ENCODE results near the gene CPPED1. TPM values are rescaled to one million over a fixed set of nuclear protein-coding genes. Genes with fewer than 3 reads are reported as not detected.

The CPPED1 gene
- total RNA-seq, 1 experiment from 2014 or later, result 7.9 TPM

GRCh38 chr16:12652924-12653323 lies 150.8 kb downstream of the CPPED1 start:
- H3K9ac ChIP-seq (ENCODE audit: extremely low read depth, insufficient read length, low read length), result no peak overlapping the region
- no peak overlapping the region; a peak in 1 of 7 replicates for H3K27ac Mint-ChIP-seq

More at GRCh38 chr16:12652924-12653323, 150.8 kb downstream of the CPPED1 start:
- Mint-ChIP-seq H3K4me1 (peaks cover 10 to 17% of the 10 kb centered on the region in 2 experiments), H3K27me3 (ENCODE audit: low read depth) (peaks cover 2% of the 10 kb centered on the region), H3K36me3 (ENCODE audit: insufficient read depth in 1 of 3, low read depth in 3 of 3) (no peaks in the 10 kb centered on the region; a peak in 1 of 7 replicates), H3K4me3 (no peak overlapping the region), H3K9me3 (peaks cover 0 to 4% of the 10 kb centered on the region in 2 experiments; a peak in 1 of 5 replicates)
- H3K18ac ChIP-seq (ENCODE audit: insufficient read length, low read depth, low read length), result no peak overlapping the region
- H3K79me2 ChIP-seq (ENCODE audit: insufficient read depth, low read length), result no peaks in the 10 kb centered on the region
- H4K20me1 ChIP-seq (ENCODE audit: control insufficient read depth, insufficient read depth, insufficient read length), result no peaks in the 10 kb centered on the region
- no CpG with 5 or more reads among the region's 4 CpGs for WGBS (ENCODE audit: extremely low coverage, insufficient read length, low lambda C conversion rate)
- DNase-seq, result no peak
- H4K91ac ChIP-seq (ENCODE audit: insufficient read length, low read depth, low read length), result no peak overlapping the region
- no peak overlapping the region for H3K23ac ChIP-seq (ENCODE audit: insufficient read length, low read depth, low read length)
- H3K9me3 ChIP-seq (ENCODE audit: control insufficient read depth, low read depth, low read length), result no peaks in the 10 kb centered on the region
- no peak for TF ChIP-seq CTCF (conservative IDR thresholded peaks at IDR 0.05)
- H3K23me2 ChIP-seq (ENCODE audit: insufficient read length, low read depth, low read length, poor library complexity, severe bottlenecking), result no peaks in the 10 kb centered on the region
- H3K4me2 ChIP-seq (ENCODE audit: insufficient read depth, insufficient read length, low read length), result no peak overlapping the region
- no peak overlapping the region for H3K27ac ChIP-seq (ENCODE audit: insufficient read length, low read depth, low read length)
- no peak overlapping the region for H3K4ac ChIP-seq (ENCODE audit: low read depth, low read length)
- no peak overlapping the region for H4K8ac ChIP-seq (replicated peaks; ENCODE audit: insufficient read length, low read depth, low read length)
- H3K27me3 ChIP-seq (ENCODE audit: insufficient read depth, low read length), result no peaks in the 10 kb centered on the region
- no peak overlapping the region for H3K14ac ChIP-seq (ENCODE audit: insufficient read depth, low read length)
- H2BK20ac ChIP-seq (ENCODE audit: low read depth, low read length, poor library complexity, severe bottlenecking), result no peak overlapping the region
- H3K79me1 ChIP-seq (ENCODE audit: insufficient read depth, low read depth, low read length, poor library complexity, severe bottlenecking), result no peaks in the 10 kb centered on the region
- no peak overlapping the region for H2BK120ac ChIP-seq (ENCODE audit: low read depth, low read length, poor library complexity, severe bottlenecking)
- no peak overlapping the region for H2AK5ac ChIP-seq (ENCODE audit: insufficient read length, low read length)
- H3K4me1 ChIP-seq (ENCODE audit: insufficient read depth, low read length), result no peaks in the 10 kb centered on the region
- H3K56ac ChIP-seq (ENCODE audit: insufficient read length, low read depth, low read length), result no peak overlapping the region
- H4K5ac ChIP-seq (ENCODE audit: insufficient read length, low read depth, low read length), result no peak overlapping the region
- no peak overlapping the region for H2BK5ac ChIP-seq (ENCODE audit: insufficient read length, low read length)
- no peak overlapping the region for H3T11ph ChIP-seq (ENCODE audit: low read length)
- no peak overlapping the region for H2BK12ac ChIP-seq (ENCODE audit: insufficient read length, low read depth, low read length)
- H2BK15ac ChIP-seq (ENCODE audit: low read depth, low read length), result no peak overlapping the region
- H2AFZ ChIP-seq (ENCODE audit: low read length), result no peak overlapping the region
